Rectal smooth muscle tissue (tissue), 1 donor: ENCODE measurements around the gene ZRANB1.

ENCODE experiments used
- H3K27ac ChIP-seq: one replicate; pipeline ENCODE4 v1.7.0; 2013; ENCODE audit warnings: low read depth, low read length, inconsistent platforms
- H3K27me3 ChIP-seq: one replicate; pipeline ENCODE4 v1.7.0; 2013; ENCODE audit warnings: low read length; ENCODE audit not compliant: control insufficient read depth, insufficient read depth
- H3K36me3 ChIP-seq: one replicate; pipeline ENCODE4 v1.7.0; 2013; ENCODE audit warnings: low read length; ENCODE audit not compliant: control insufficient read depth, insufficient read depth
- H3K4me1 ChIP-seq: one replicate; pipeline ENCODE4 v1.7.0; 2013; ENCODE audit warnings: low read length; ENCODE audit not compliant: control insufficient read depth, insufficient read depth
- H3K4me3 ChIP-seq: one replicate; pipeline ENCODE4 v1.7.0; 2013; ENCODE audit warnings: low read length
- H3K9ac ChIP-seq: one replicate; pipeline ENCODE4 v1.7.0; 2013; ENCODE audit warnings: low read length

Gene ZRANB1

DNA sequence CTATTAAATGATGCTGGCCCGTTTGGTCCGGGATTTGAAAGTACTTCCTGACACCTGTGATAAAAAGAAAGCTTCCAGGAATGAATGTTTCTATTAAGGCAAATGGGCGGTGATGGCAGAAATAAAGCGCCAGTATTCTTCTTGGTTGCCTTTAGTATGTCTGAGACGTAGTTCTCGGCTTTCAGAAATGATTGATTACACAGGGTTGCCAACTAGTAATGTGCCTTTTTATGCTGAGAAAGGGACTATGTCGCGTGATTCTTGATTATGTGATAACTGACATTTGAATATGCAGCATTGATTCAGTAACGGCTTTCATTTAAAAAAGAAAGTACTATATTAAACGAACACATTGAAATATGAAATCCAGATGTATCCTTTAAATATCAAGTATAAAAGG, 13.9 kb downstream of the ZRANB1 start:
- Histone ChIP-seq H3K9ac (no peak overlapping the region), H3K27ac (peak overlapping the region; percentile 43)

DNA sequence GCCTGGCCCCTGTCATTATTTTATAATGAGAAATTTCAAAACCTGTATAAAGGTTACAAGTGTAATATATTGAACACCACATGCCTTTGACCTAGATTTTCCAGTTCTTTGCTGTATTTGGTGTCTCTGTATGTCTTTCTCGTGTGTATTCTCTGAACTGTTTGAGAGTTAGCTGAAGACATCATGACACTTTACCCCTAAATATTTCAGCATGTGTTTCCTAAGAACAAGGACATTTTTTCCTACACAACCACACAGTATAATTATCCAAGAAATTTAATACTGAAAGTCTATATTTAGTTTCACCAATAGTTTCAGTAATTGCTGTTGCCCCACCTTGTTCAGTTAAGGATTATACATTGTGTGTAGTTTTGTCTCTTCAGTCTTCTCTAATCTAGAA, 14.8 kb downstream of the ZRANB1 start:
- H3K4me3 ChIP-seq = no peak overlapping the region
- H3K4me1 ChIP-seq = peaks cover 9% of the 10 kb centered on the region
- H3K27ac ChIP-seq = no peak overlapping the region
- no peaks in the 10 kb centered on the region for H3K27me3 ChIP-seq
- H3K9ac ChIP-seq = no peak overlapping the region
- H3K36me3 ChIP-seq = no peaks in the 10 kb centered on the region

More for the DNA sequence above, 13.9 kb downstream of the ZRANB1 start:
- peak overlapping the region; percentile 36 for H3K4me3 ChIP-seq
- H3K27me3 ChIP-seq = no peaks in the 10 kb centered on the region
- peaks cover 9% of the 10 kb centered on the region for H3K4me1 ChIP-seq
- no peaks in the 10 kb centered on the region for H3K36me3 ChIP-seq

DNA sequence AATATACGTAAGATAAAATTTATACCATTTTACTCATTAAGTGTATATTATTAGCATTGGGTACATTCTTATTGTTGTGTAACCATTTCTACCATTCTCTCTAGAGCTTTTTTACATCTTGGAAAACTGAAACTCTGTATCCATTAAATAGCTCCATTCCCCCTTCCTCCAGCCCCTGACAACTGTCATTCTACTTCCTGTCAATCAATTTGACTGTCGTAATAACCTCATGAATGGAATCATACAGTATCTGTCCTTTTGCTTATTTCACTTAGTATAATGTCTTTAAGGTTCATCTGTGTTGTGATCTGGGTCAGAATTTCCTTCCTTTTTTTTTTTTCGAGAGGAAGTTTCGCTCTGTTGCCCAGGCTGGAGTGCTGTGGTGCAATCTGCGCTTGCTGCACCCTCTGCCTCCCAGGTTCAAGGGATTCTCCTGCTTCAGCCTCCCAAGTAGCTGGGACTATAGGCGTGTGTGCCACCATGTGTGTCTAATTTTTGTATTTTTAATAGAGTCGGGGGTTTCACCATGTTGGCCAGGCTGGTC, 15.6 kb downstream of the ZRANB1 start:
- Histone ChIP-seq H3K4me3 (no peak overlapping the region), H3K27me3 (no peaks in the 10 kb centered on the region), H3K36me3 (no peaks in the 10 kb centered on the region), H3K4me1 (peaks cover 9% of the 10 kb centered on the region), H3K27ac (no peak overlapping the region), H3K9ac (no peak overlapping the region)

DNA sequence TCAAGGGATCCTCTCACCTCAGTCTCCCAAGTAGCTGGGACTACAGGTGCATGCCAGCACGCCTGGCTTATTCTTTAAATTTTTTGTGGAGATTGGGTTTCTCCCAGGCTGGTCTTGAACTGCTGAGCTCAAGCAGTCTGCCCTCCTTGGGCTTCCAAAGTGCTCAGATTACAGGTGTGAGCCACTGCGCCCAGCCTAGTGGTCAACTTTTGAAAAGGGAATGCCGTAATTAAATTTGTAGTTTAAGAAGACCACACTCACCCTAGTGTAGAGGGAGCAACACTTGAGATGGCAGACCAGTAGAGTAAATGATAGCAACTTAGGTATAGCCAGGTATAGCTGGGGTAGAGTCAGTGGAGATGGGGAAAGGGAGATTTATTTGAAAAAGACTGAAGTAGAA, 17.6 kb downstream of the ZRANB1 start:
- peaks cover 4% of the 10 kb centered on the region for H3K4me1 ChIP-seq

DNA sequence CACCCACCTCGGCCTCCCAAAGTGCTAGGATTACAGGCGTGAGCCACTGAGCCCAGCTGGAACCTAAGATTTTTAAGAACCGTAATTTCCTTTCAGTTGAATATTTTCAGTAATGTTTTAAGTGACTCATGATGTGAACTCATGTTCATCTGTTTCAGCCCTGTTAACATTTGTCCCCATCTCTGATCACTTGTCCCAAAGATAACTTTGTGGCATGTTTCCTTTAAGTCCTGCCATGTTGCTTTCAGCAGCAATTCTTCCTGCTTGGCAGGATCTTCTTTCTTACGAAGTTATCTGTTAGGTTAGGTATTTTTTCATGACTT, 19.3 kb downstream of the ZRANB1 start:
- H3K4me1 ChIP-seq = peaks cover 6% of the 10 kb centered on the region
- no peaks in the 10 kb centered on the region for H3K27me3 ChIP-seq
- H3K27ac ChIP-seq = no peak overlapping the region
- no peak overlapping the region for H3K9ac ChIP-seq
- no peak overlapping the region for H3K4me3 ChIP-seq
- H3K36me3 ChIP-seq = no peaks in the 10 kb centered on the region

More for the DNA sequence above, 17.6 kb downstream of the ZRANB1 start:
- Histone ChIP-seq H3K9ac (no peak overlapping the region), H3K36me3 (no peaks in the 10 kb centered on the region), H3K4me3 (no peak overlapping the region), H3K27ac (no peak overlapping the region), H3K27me3 (no peaks in the 10 kb centered on the region)

DNA sequence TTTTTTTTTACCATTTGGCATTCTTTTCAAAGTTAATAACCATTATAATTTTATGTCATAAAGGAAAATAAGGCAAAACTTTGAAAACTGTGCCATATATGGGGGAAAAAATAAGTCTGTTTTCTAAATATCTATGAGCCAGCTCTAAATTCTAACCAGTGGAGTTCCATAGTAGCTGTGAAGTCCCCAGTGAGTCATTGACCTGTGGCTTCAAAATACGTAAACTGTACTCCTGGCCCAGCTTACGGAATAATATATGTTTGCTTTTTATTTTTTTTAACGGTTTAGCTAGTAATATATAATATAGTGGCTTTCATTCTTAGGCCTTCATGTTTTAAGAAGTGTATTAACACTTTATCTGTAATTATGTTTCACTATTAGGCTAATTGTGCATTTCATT, 20.5 kb downstream of the ZRANB1 start:
- no peak overlapping the region for H3K27ac ChIP-seq
- no peak overlapping the region for H3K4me3 ChIP-seq
- H3K9ac ChIP-seq = no peak overlapping the region
- H3K27me3 ChIP-seq = no peaks in the 10 kb centered on the region
- H3K36me3 ChIP-seq = no peaks in the 10 kb centered on the region
- H3K4me1 ChIP-seq = peaks cover 6% of the 10 kb centered on the region

DNA sequence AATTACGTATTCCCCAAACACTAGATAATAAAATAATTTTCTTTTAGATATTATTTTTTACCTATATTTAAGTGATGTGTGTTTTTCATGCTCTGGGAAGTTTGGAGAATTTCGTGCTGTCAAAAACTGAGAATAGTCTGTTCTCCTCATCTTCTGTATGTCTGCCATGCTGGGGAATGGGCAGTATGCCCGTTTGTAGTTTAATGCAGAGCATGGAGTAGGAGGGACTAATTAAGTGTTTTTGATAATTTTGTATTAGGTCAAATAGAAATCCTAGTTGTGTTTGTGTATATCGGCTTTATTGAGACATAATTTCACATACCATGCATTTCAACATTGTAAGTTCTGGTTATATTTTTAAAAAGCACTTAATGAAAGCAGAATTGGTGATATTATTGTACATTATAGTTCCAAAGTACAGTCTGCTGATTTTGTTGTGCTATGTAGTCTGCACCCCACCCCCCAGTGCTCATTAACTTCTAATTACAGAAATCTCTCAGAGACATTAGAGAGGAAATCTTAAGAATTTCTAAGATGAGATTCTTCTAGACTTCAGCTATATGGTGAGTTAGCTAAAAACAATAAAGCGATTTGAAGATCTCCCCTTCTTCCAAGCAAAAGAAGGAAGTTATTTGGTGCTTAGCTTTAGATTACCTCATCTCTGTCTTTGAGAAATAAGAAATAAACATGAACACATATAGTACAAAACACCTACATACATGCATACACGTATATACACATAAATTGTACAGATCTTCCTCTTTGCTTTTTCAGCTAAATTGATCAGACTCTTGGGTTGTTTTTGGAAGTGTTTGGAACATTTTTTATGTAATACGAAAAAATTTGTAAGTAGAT, 22.2 kb downstream of the ZRANB1 start:
- Histone ChIP-seq H3K9ac (no peak overlapping the region), H3K4me3 (no peak overlapping the region), H3K36me3 (no peaks in the 10 kb centered on the region), H3K27ac (no peak overlapping the region), H3K4me1 (peaks cover 6% of the 10 kb centered on the region), H3K27me3 (no peaks in the 10 kb centered on the region)

DNA sequence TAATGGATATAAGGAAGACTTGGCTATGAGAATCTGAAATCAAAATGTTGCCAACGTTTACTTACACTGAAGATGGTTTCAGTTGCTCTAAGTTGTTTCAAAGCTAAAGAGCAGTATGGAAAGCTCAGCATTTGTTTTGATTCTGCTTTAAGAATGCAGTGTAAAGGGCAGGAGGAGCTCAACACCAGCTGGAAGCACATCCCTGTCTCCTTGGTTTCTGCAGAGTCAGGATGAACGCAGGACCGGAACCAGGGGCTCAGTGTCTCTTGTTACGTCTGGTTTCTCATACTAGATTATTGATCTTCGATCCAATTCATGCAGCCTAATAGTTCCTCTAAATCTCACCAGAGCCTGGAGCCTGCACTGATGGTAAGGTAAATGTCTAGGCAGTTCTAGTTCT, 24.1 kb downstream of the ZRANB1 start:
- H3K36me3 ChIP-seq = no peaks in the 10 kb centered on the region
- H3K27ac ChIP-seq = no peak overlapping the region
- H3K4me1 ChIP-seq = peaks cover 6% of the 10 kb centered on the region
- H3K4me3 ChIP-seq = no peak overlapping the region
- H3K9ac ChIP-seq = no peak overlapping the region
- H3K27me3 ChIP-seq = no peaks in the 10 kb centered on the region

DNA sequence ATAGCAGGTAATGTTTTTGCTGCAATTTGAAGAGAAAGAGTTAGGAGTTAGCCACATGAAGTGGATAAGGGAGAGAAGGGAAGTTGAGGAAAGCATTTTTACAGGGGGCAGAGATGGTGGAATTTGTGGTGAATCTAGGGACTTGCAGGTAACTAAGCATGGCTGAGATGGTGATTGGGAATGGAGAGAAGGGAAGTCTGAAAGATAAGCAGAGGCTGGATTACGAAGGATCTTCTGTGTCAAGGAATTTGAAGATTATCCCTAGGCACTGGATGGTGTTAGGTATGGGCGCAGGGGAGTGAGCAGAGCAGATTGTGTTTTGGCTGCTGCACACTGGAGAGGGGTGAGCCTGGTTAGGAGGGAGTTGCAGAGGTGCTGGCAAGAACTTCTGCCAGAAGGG, 25.3 kb downstream of the ZRANB1 start:
- Histone ChIP-seq H3K27me3 (no peaks in the 10 kb centered on the region), H3K36me3 (no peaks in the 10 kb centered on the region), H3K9ac (no peak overlapping the region), H3K27ac (no peak overlapping the region), H3K4me1 (peaks cover 6% of the 10 kb centered on the region), H3K4me3 (no peak overlapping the region)

DNA sequence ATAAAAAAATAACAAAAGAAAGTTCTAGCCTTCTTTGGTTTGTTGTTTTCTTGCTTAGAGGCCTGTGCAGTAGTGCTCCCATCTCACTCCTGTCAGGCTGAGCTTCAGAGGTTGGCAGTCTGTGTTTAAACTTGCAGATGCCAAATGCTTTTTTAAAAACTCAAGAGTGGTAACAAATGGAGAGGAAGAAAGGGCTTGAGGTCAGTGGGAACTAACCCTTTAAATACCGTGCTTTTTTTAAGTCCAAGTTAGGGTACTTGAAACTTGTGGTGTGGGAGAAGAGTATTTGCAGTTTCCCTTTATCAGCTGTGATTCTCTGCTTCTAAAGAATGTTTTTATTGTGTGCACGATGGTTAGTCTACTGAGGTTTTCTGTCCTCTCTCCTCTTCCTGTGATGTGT, 29.4 kb downstream of the ZRANB1 start:
- H3K27me3 ChIP-seq = no peaks in the 10 kb centered on the region
- no peak overlapping the region for H3K27ac ChIP-seq
- no peak overlapping the region for H3K4me3 ChIP-seq
- no peak overlapping the region for H3K9ac ChIP-seq
- H3K36me3 ChIP-seq = peaks cover 6% of the 10 kb centered on the region
- H3K4me1 ChIP-seq = no peaks in the 10 kb centered on the region

DNA sequence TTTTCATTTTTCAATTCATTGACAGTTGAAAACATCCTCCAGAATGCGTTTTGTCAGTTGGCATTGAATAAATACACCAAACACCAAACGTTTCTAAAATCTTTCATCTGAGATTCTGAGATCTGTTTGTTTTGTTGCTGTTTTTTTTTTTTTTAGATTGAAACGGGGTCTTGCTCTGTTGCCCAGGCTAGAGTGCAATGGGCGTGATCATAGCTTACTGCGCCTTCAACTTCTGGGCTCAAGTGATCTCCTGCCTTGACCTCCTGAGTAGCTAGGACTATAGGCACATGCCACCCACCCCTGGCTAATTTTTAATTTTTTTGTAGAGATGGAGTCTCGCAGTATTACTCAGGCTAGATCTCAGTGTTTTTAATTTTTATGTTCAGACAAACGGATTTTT, 30.7 kb downstream of the ZRANB1 start:
- H3K9ac ChIP-seq = no peak overlapping the region
- no peaks in the 10 kb centered on the region for H3K4me1 ChIP-seq
- H3K27ac ChIP-seq = no peak overlapping the region
- H3K4me3 ChIP-seq = no peak overlapping the region
- H3K36me3 ChIP-seq = peaks cover 6% of the 10 kb centered on the region
- no peaks in the 10 kb centered on the region for H3K27me3 ChIP-seq

DNA sequence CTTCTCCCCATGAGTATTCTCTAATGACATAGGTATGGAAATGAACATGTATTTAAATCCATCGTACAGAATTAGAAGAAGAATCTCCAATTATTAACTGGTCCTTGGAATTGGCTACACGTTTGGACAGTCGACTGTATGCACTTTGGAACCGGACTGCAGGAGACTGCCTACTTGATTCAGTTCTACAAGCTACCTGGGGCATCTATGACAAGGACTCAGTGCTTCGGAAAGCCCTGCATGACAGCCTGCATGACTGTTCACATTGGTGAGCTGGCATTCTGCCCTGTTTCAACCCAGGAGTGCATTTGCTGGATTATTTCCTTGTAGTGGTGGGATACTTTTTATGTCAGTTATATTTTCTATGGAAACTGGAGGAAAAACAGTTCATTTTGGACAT, 32.2 kb downstream of the ZRANB1 start:
- Histone ChIP-seq H3K27ac (no peak overlapping the region), H3K27me3 (no peaks in the 10 kb centered on the region), H3K9ac (no peak overlapping the region), H3K4me3 (no peak overlapping the region), H3K36me3 (peaks cover 6% of the 10 kb centered on the region), H3K4me1 (no peaks in the 10 kb centered on the region)

DNA sequence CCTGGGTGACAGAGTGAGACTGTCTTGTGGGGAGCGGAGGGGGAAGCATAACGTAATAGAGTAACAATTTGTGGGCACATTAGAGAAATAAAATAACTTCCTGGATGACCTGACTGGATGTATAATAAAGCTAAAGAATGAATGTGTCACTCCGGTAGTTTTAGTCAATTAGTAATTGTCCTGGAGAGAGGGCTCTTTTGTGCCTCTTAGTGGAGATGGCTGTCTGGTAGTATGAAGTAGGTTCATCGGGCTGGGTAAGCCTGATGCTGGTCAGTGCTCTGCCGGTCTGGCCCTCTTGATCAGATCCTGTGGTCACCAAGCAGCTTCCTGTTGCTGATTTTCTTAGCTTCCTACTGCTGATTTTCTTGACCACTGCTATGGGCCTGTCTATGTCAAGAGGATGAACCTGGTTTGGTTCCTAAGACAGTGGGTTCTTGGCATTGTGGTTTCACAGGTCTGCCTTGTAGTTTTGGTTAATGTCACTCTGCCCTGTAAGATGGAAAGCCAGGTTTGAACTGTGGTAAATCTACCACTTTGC, 34.1 kb downstream of the ZRANB1 start:
- Histone ChIP-seq H3K27me3 (no peaks in the 10 kb centered on the region), H3K27ac (no peak overlapping the region), H3K4me3 (no peak overlapping the region), H3K36me3 (peaks cover 6% of the 10 kb centered on the region), H3K9ac (no peak overlapping the region), H3K4me1 (no peaks in the 10 kb centered on the region)
